DMS153 (cell line): Measurements from ENCODE around the gene CD37.

ENCODE experiments used
- DNase-seq: peaks from one replicate; lab custom pipeline; 2025; lab: John Stamatoyannopoulos, UW

The CD37 gene

GRCh38 chr19:49382639-49383038, 47.4 kb downstream of the CD37 start:
- DNase-seq, result no peak

DNA sequence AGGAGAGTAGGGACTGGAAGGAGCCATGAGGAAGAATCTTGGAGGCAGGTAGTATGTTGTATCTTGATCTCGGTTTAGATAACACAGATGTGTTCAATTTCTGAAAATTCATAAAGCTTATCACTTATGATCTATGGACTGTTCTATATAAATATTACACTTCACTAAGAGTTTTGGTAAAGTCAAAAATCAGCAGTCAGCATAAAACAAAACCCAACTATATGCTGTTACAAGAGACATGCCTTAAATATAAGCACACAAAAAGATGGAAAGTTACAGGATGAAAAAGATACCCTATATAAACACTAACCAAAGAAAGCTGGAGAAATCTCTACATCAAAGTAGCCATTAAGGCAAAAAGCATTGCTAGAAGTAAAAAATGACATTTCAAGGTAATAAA, 48.4 kb downstream of the CD37 start:
- no peak for DNase-seq

DNA sequence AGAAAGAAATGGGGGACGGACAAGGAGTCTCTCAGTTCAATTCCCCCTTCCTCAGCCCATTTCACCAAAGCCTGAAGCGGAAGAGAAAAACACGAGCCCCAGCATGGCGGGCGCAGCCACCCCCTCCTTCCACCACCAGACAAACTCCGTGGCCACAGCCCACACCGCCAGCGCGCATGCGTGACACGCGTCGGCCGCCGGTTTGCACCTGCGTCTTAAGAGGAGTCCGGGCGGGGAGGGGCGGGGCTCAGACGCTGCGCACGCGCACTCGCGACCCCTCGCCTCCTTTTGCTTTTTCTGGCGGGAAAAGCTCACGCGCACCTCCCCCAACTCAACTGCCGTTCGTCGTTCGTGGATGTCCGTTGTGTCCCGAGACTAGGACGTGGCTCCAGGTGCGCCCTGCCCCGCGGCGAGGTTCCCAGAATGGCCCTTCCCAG, 52.7 kb downstream of the CD37 start, which contains the start of gene KASH5:
Gene KASH5, plus strand, starts transcription at position 314 of the 437 bp plus-strand sequence. CDS start 2,635 bp downstream, outside the sequence.
- peak; percentile 53 for DNase-seq

- no peak for DNase-seq
Observed at GRCh38 chr19:49389406-49389805, 54.2 kb downstream of the CD37 start.
